ENCODE data around the gene PDZRN4.

DNA sequence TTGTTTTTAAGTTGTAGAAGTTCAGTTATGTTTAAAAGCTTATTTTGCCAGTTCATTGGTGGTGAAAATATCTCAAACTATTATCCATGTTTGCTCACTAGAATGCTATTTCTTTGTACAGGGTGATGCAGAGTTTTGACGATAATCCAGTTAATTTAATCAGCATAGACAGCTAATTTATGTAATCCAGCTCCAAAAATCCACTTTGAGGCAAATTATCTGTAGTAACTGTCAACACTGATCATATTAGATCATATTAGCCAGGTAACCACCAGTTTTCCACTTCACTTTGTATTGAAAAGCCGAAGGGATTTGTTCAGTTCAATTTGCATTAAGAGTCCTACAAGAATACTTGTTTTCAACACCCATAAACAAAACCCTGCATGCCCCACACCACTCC is 378.6 kb downstream of the PDZRN4 start:
- TF ChIP-seq L3MBTL2 (conservative IDR thresholded peaks at IDR 0.05) (no peak), NFRKB (IDR thresholded peaks at IDR 0.05) (no peak), SP1 (IDR thresholded peaks at IDR 0.05) (no peak), BHLHE40 (IDR thresholded peaks at IDR 0.05; ENCODE audit: borderline replicate concordance) (no peak), FOXA1 (IDR thresholded peaks at IDR 0.05) (no peak), FOXK2 (IDR thresholded peaks at IDR 0.05) (no peak), ELF4 (IDR thresholded peaks at IDR 0.05) (no peak), TARDBP (IDR thresholded peaks at IDR 0.05) (no peak), SUZ12 (IDR thresholded peaks at IDR 0.05) (no peak), LEF1 (IDR thresholded peaks at IDR 0.05; ENCODE audit: borderline replicate concordance) (no peak), FOXM1 (IDR thresholded peaks at IDR 0.05; ENCODE audit: borderline replicate concordance) (no peak), PKNOX1 (IDR thresholded peaks at IDR 0.05) (no peak)

All from HEK293T (cell line).